Left forelimb (tissue), 1 donor: ENCODE results near the gene FGGY.
A peak's percentile ranks its signal among the peaks of the same experiment; 100 is the strongest.
"Not testable (repeated sequence)": the region's sequence is repeated elsewhere in the genome, so short reads cannot be mapped to it uniquely, and the experiment has no call there.

ENCODE experiments used
- DNase-seq: peaks from one replicate; pipeline ENCODE4 v3.0.0-alpha.2; 2018; ENCODE audit warnings: low spot score

Gene FGGY

GRCh38 chr1:59579222-59579621 lies 282.3 kb downstream of the FGGY start:
- no peak for DNase-seq

GRCh38 chr1:59580257-59580656 lies 283.4 kb downstream of the FGGY start:
- DNase-seq, result no peak

DNA sequence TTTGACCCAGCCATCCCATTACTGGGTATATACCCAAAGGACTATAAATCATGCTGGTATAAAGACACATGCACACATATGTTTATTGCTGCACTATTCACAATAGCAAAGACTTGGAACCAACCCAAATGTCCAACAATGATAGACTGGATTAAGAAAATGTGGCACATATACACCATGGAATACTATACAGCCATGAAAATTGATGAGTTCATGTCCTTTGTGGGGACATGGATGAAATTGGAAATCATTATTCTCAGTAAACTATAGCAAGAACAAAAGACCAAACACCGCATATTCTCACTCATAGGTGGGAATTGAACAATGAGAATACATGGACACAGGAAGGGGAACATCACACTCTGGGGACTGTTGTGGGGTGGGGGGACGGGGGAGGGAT lies 295.5 kb downstream of the FGGY start:
- not testable (repeated sequence) for DNase-seq

DNA sequence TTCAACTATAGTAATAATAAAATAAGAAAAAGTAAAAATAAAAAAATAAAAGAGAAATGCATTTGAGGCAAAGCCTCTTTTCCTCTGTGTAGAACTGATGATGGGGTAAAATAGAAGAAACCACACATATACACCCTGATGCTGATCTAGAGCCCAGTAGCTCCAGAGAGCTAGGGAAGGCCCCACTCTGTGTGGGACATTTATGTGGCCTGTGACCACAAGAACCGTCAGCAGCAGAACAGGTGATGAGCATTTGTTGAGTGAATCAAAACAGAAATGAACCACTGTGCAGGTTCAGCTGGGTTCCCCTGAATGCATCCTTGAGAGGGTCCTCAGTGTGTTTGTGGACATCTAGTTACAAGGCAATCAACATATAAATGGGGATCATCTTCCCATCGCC lies 296.0 kb downstream of the FGGY start:
- DNase-seq, result no peak

DNA sequence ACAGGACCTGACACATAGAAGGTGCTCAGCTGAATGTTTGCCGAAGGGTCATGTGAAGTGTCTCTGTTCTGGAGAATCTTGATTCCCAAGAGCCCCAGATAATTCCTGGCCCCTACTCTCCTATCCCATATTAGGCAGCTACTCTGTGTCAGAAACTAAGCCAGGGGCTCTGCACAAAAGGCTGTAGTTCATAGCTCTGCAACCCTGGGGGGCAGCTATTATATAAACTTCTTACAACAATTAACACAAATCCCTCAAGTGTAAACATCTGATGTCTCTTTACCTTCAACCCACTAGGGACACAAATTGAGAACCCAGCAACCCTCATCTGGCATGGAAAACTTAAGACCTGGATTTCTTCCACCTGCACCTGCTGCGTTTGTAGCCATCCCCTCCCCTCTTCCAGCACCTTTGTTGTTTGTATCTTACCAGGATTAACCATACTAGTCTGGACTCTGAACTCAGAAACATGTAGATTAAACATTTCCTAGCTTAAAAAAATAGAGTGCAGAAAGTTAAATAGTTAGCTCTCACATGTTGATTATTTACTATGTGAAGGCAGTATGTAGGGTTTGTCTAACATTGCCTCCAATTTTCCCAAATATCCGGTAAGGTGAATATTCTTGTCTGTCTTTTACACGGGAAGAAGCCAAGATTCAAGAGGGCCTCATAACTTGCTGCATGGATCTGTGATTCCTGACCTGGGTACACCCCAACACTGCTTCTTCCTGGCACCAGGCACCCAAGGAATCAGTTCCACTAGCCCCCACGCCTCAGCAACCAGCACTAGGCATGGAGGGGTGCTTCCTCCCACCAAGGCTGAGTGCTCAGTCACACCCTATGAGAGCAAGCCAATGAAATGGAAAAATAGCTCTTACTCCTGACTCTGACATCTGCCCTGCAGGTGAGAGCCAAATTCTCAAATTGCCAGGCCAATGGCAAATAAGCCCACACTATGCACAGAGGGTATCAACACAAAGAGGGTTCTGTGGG lies 297.2 kb downstream of the FGGY start:
- no peak for DNase-seq

DNA sequence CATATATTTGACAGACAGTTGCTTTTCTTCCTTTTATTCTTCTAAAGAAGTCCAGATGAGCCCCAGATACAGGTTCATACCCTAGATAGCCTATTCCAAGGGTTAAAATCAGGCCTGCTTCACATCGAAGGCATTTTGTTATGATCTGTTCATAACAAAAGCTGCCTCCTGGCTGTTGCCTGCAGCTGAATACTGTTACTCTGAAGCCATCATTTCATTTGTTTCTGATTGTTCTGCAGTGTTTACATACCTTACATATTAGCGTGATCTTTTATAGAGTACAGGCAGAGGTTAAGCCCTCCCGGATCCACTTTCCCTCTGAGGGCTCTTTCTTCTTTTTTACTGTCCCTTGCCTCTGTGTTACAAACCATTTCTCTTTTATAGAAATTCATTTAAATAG lies 298.9 kb downstream of the FGGY start:
- no peak for DNase-seq

DNA sequence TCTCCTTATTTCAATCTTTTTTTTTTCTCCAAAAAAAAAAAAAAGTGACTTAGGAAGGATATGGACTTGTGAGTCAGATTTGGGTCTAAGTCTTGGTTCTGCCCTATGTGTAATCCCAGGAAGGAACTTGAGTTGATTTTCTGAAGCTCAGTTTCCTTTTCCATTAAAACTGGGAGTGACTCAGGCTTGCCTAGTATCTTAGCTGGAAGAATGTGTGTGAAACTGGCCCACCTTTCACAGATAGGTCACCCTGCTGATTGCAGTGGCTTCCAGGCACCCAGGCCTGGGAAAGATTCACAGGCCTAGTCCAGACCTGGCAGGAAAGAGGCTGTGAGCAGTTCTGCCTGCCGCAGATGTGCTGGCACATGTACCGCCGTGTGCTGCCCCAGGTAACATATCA lies 299.5 kb downstream of the FGGY start:
- DNase-seq, result no peak

GRCh38 chr1:59596956-59597355 lies 300.1 kb downstream of the FGGY start:
- no peak for DNase-seq

DNA sequence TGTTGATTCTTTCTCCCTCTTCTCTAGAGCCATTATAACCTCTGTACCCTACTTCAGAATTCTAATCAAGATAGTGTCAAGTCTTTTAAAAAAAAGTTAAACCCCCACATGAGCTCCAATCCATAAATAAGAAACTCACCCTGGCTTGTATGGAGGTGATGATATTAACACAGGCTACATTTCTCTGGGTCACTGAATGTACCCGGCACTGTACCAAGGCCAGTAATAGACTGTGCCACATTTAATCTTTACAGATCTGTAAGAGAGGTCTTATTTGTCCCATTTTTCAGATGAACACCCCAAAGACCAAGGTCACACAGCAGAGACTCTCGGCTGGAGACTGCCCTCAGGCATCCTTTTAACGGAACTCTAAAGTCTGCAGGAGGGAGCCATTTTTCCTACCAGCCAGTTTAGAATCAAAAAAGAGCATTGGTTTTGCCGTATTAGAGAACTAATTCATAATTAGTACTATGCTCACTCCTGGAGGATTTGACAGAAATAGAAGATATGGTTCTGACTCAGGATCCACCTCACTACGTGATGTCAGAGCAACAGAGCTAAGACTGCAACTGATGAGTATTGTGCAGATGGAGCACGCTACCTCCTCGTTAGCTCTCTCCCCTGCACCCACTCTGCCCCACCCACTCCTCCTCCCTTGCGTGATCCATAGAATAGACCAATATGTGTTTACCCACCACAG lies 300.7 kb downstream of the FGGY start:
- DNase-seq, result no peak

GRCh38 chr1:59598120-59598440 lies 301.2 kb downstream of the FGGY start:
- no peak for DNase-seq

DNA sequence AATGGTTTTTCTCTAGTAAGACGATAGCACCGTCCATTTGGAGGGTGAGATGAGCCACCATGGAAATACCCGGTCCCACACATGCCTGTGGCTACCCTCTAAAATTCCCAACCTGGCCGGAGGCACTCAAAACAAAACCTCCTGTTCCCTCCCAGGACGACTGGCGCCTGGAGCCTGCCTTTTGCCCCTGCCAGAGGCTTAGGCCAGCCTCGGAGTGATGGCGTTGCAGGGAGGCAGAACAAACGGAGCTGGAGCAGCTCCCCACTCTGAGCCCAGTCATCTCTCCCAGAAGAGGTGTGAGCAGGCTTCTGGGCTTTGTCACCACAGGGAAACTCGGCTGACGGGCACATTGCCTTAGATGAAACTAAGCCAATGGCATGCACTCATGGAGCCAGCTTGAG lies 304.1 kb downstream of the FGGY start:
- no peak for DNase-seq

GRCh38 chr1:59601811-59602210 lies 304.9 kb downstream of the FGGY start:
- DNase-seq, result no peak

DNA sequence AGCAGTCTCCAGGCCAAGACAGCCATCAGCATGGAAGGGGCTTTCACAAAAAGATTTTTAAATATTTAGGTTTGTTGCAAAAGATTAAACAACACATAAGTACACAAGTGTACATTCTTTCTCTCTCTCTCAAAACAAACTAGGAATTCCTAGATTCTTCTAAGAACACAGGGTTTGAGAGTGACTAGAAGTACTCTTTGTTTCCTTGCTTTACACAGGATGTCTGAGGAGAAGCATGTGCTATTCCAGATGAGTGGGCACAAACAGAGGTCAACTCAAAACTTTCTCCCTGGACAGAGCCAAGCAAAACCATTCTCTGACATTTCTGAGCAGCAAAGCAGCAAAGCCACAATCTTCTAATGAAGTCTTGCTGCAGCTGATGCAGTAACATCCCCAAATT lies 307.3 kb downstream of the FGGY start:
- DNase-seq, result no peak

DNA sequence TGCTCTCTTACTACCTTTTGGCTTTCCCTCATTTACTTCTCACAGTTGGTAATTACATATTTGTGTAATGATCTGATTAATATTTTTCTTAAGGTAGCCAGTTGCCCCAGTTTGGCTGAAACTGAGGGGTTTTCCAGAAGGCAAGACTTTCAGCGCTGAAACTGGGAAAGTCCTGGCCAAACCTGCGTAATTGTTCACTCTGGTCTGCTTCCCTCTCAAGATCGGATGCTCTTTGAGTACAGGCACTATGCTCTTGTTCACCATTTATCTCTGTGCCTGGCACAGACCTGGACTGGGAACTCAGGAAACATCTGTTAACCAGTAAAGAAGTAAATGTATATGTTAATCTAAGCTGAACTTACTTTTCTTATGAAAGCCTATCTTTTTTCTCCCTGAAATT lies 308.3 kb downstream of the FGGY start:
- no peak for DNase-seq

DNA sequence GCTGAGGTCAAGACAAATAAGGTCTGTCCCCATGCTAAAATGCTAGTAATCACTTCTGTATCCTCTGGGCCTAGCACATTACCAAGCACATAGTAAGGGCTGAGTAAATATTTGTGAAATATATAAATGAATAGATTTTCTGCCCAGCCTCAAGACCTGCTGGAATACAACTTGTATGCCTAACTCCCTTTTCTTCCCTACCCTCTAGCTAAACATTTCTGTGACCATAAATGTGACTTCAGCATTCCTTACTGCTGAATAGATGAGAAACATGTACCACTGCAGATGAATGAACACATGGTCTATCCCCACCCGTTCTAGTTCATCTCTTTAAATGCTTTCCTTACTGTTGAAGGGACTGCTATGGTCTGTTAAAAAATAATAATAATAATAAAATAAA lies 308.9 kb downstream of the FGGY start:
- DNase-seq, result no peak

- no peak for DNase-seq
Measured at GRCh38 chr1:59609245-59609644, 312.4 kb downstream of the FGGY start.

DNA sequence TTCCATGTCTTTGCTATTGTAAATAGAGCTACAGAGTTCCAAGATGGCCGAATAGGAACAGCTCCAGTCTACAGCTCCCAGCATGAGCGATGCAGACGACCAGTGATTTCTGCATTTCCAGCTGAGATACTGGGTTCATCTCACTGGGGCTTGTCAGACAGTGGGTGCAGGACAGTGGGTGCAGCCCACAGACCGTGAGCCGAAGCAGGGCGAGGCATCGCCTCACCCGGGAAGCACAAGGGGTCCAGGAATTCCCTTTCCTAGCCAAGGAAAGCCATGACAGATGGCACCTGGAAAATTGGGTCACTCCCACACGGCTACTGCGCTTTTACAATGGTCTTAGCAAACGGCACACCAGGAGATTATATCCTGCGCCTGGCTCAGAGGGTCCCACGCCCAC lies 313.6 kb downstream of the FGGY start:
- not testable (repeated sequence) for DNase-seq

DNA sequence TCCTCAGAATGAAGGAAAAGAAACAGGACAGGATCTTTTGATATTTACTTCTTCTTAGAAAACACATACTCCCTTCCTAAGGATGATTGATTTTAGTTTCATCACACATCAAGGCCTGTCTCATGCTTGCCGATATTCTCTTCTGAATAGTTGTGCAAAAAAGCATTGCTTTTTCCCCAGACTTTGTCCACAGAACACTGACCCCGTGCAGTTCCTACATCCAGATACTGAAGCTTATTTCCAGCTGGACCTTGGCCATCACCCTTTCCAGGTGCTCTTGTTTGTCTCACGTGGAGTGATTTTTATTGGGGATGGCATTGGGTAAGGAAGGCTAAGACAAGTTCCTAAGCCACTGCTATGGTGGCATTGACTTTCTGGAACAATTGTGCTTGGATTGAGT lies 320.5 kb downstream of the FGGY start:
- no peak for DNase-seq

DNA sequence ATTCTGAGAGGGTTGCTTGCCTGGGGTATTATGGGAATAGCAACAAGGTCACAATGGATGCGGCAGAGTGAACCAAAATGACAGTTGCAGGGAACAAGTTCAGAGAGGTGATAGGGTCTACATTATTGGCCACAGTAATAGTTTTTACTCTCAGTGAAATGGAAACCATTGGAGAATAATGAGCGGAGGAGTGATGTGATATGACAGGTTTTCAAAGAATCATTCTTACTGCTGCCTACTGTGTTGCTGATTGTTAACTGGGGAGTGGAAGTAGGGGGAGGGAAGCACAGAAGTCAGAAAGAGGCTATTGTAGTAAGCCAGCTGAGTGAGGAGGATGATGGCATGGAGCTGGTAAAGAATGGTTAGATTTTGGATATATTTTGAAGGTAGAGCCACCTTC lies 322.7 kb downstream of the FGGY start:
- DNase-seq, result no peak

- DNase-seq, result no peak
Measured at GRCh38 chr1:59625384-59625783, 328.5 kb downstream of the FGGY start.

GRCh38 chr1:59631561-59632255 lies 334.8 kb downstream of the FGGY start:
- no peak for DNase-seq

DNA sequence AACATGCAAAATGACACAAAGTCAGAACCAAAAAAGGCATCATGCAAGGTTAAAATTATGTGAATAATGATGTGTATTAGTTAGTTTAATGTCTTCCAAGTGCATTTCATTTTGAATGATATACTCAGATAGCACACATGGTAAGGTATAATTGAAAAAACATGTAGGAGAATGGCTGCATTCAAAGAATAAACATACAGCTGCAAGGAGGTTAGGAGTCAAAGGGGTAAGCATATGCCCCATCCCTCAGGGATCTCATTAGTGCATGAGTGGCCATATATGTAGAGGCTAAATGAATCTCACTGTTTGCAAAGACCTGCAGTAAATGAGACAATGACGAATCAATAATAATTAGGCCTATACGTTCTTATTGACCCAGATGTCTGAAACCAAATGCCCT lies 338.2 kb downstream of the FGGY start:
- no peak for DNase-seq

DNA sequence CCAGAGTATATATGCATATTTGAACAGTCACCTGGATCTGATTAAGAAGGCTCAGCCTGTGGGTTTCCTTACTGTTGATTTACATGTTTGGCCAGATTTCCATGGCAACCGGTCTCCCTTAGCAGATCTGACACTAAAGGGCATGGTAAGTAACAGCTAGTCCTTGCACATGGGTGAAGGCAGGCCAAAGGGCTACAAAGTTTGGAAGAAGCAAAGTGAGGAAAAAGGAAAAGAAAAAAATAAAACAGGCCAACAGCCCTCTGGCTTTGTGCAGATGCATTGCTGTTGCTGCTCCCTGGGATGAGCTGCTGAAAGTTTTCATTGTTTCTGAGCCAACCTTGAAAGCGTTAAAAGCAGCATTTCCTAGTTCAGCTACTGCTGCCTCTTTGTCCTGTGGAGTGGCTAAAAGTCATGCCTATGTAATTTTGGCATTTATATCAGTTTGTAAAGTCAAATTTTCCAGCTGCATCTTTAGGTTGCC lies 341.4 kb downstream of the FGGY start:
- peak; percentile 68 for DNase-seq
